Glutamatergic neuron (in vitro differentiated cells): ENCODE data around the gene LIPA. TPM values are rescaled to one million over a fixed set of nuclear protein-coding genes. Genes with fewer than 3 reads are reported as not detected.
"Not testable (repeated sequence)": the region's sequence is repeated elsewhere in the genome, so short reads cannot be mapped to it uniquely, and the experiment has no call there.

Source experiments
- DNase-seq: peaks from one replicate; pipeline ENCODE4 v3.0.0; 2022
- H3K27ac Mint-ChIP-seq: one replicate; pipeline ENCODE4 v1.8.0; 2020; ENCODE audit warnings: mild to moderate bottlenecking, mixed read lengths, inconsistent platforms; ENCODE audit not compliant: unreplicated experiment
- H3K27me3 Mint-ChIP-seq: one replicate; pipeline ENCODE4 v1.8.0; 2020; ENCODE audit warnings: mild to moderate bottlenecking, moderate library complexity, mixed read lengths, inconsistent platforms; ENCODE audit not compliant: unreplicated experiment
- H3K36me3 Mint-ChIP-seq: one replicate; pipeline ENCODE4 v1.8.0; 2020; ENCODE audit warnings: mild to moderate bottlenecking, mixed read lengths, inconsistent platforms; ENCODE audit not compliant: unreplicated experiment
- H3K4me1 Mint-ChIP-seq: one replicate; pipeline ENCODE4 v1.8.0; 2020; ENCODE audit warnings: mild to moderate bottlenecking, low read depth, mixed read lengths, inconsistent platforms; ENCODE audit not compliant: unreplicated experiment
- H3K4me3 Mint-ChIP-seq: one replicate; pipeline ENCODE4 v1.8.0; 2020; ENCODE audit warnings: mild to moderate bottlenecking, mixed read lengths, inconsistent platforms; ENCODE audit not compliant: unreplicated experiment
- H3K9me3 Mint-ChIP-seq: one replicate; pipeline ENCODE4 v1.8.0; 2020; ENCODE audit warnings: mild to moderate bottlenecking, moderate library complexity, mixed read lengths, inconsistent platforms; ENCODE audit not compliant: unreplicated experiment
- CTCF ChIP-seq: fragments of 200-600 bp; sonication (generic); IDR thresholded peaks from one replicate; pipeline ENCODE4 v1.5.0; 2021; ENCODE audit not compliant: partially characterized antibody, unreplicated experiment
- total RNA-seq: library from RNA; stranded (reverse); fragmentation: NEBNext Ultra II Directional; extraction: Animal tissue kit (Norgen Biotek cat#: 25700); gene quantifications from one replicate; pipeline ENCODE4 v1.2.1, GENCODE V29; 2021; ENCODE audit not compliant: unreplicated experiment

Gene LIPA
- total RNA-seq, 1 donor from 2014 or later: 22.0 TPM

- H3K36me3 Mint-ChIP-seq: peaks cover 11% of the 10 kb centered on the region
Observed at GRCh38 chr10:89296220-89296648, 44.7 kb upstream of the LIPA start.

GRCh38 chr10:89295597-89295996 lies 44.0 kb upstream of the LIPA start:
- Mint-ChIP-seq H3K36me3 (peaks cover 11% of the 10 kb centered on the region), H3K4me1 (no peaks in the 10 kb centered on the region), H3K27me3 (no peaks in the 10 kb centered on the region), H3K27ac (no peak overlapping the region), H3K4me3 (no peak overlapping the region), H3K9me3 (peaks cover 2% of the 10 kb centered on the region)
- DNase-seq: no peak
- no peak for TF ChIP-seq CTCF

More at GRCh38 chr10:89296220-89296648, 44.7 kb upstream of the LIPA start:
- Mint-ChIP-seq H3K27me3 (no peaks in the 10 kb centered on the region), H3K9me3 (peaks cover 2% of the 10 kb centered on the region), H3K27ac (no peak overlapping the region), H3K4me3 (no peak overlapping the region), H3K4me1 (no peaks in the 10 kb centered on the region)
- no peak for TF ChIP-seq CTCF
- DNase-seq: no peak

- H3K4me1 Mint-ChIP-seq: no peaks in the 10 kb centered on the region
- no peaks in the 10 kb centered on the region for H3K27me3 Mint-ChIP-seq
- TF ChIP-seq CTCF: no peak
- DNase-seq: no peak
- no peak overlapping the region for H3K4me3 Mint-ChIP-seq
- no peak overlapping the region for H3K27ac Mint-ChIP-seq
- H3K36me3 Mint-ChIP-seq: peaks cover 11% of the 10 kb centered on the region
- peaks cover 2% of the 10 kb centered on the region for H3K9me3 Mint-ChIP-seq
Observed at GRCh38 chr10:89294721-89295239, 43.2 kb upstream of the LIPA start.

- H3K4me1 Mint-ChIP-seq, H3K4me3 Mint-ChIP-seq, DNase-seq, H3K36me3 Mint-ChIP-seq, H3K27ac Mint-ChIP-seq, H3K27me3 Mint-ChIP-seq, H3K9me3 Mint-ChIP-seq: not testable (repeated sequence)
Observed at GRCh38 chr10:89285303-89285702, 33.7 kb upstream of the LIPA start.

GRCh38 chr10:89284711-89285110 lies 33.1 kb upstream of the LIPA start:
- H3K36me3 Mint-ChIP-seq, DNase-seq, H3K4me1 Mint-ChIP-seq, H3K9me3 Mint-ChIP-seq, H3K27ac Mint-ChIP-seq, H3K27me3 Mint-ChIP-seq, H3K4me3 Mint-ChIP-seq: not testable (repeated sequence)

- DNase-seq: peak; percentile 22
- H3K27ac Mint-ChIP-seq: peak overlapping the region; percentile 23
- H3K4me1 Mint-ChIP-seq: peaks cover 3% of the 10 kb centered on the region
- no peaks in the 10 kb centered on the region for H3K36me3 Mint-ChIP-seq
- no peak for TF ChIP-seq CTCF
- H3K9me3 Mint-ChIP-seq: peaks cover 4% of the 10 kb centered on the region
- no peak overlapping the region for H3K4me3 Mint-ChIP-seq
- H3K27me3 Mint-ChIP-seq: no peaks in the 10 kb centered on the region
Observed at GRCh38 chr10:89283936-89284475, 32.4 kb upstream of the LIPA start.
